Activated T-helper 1 cell treated with anti-CD3 and anti-CD28 coated beads, Interleukin-12 subunit alpha, Interleukin-12 subunit beta, Interleukin-2, Interleukin-4 antibody, amounts not matched to agents 30 ng/mL and 10 ng/mL and 1 ng/mL, durations not matched to agents 14 hours and 24 hours and 36 hours (primary cell): ENCODE results near the gene RAI1. TPM values are rescaled to one million over a fixed set of nuclear protein-coding genes. Genes with fewer than 3 reads are reported as not detected.

ENCODE experiments used
- DNase-seq: peaks from one replicate; pipeline ENCODE4 v3.0.0; 2021; ENCODE audit warnings: low spot score
- H3K27ac Mint-ChIP-seq: one replicate; pipeline ENCODE4 v1.8.0; 2021; ENCODE audit warnings: mild to moderate bottlenecking, mixed read lengths
- H3K27me3 Mint-ChIP-seq: one replicate; pipeline ENCODE4 v1.8.0; 2022; ENCODE audit warnings: mild to moderate bottlenecking, moderate library complexity, mixed read lengths; ENCODE audit not compliant: insufficient read depth
- H3K36me3 Mint-ChIP-seq: one replicate; pipeline ENCODE4 v1.8.0; 2021; ENCODE audit warnings: low read depth, mixed read lengths
- H3K4me1 Mint-ChIP-seq: one replicate; pipeline ENCODE4 v1.8.0; 2021; ENCODE audit warnings: low read depth, mixed read lengths
- H3K4me3 Mint-ChIP-seq: one replicate; pipeline ENCODE4 v1.8.0; 2021; ENCODE audit warnings: mild to moderate bottlenecking, moderate library complexity, mixed read lengths
- H3K9me3 Mint-ChIP-seq: one replicate; pipeline ENCODE4 v1.8.0; 2021; ENCODE audit warnings: mixed read lengths
- intact Hi-C: fragments of 100-400 bp; cut with micrococcal nuclease; formaldehyde crosslinking; loops from one replicate; pipeline ENCODE4 v1.15.1; 2024
- total RNA-seq: library from RNA; stranded (reverse); gene quantifications from 2 replicates; pipeline ENCODE4 v1.2.3, GENCODE V29; 2022

The RAI1 gene
- total RNA-seq, 1 donor from 2014 or later: 31.1 TPM

GRCh38 chr17:17823433-17824118 is 142.3 kb downstream of the RAI1 start:
- Mint-ChIP-seq H3K4me3 (peak overlapping the region; percentile 80), H3K27me3 (no peaks in the 10 kb centered on the region), H3K4me1 (peaks cover 92% of the 10 kb centered on the region), H3K36me3 (peaks cover 27% of the 10 kb centered on the region), H3K9me3 (no peaks in the 10 kb centered on the region), H3K27ac (peak overlapping the region; percentile 91)
- intact Hi-C loops: loop anchor here (1.0 to 5.0 kb wide), 7 partner anchors 13 to 359 kb away; partner anchors contain the start of genes ALKBH5, DRC3, SREBF1 and TOM1L2
- peak; percentile 82 for DNase-seq

GRCh38 chr17:17824119-17824782 is 143.0 kb downstream of the RAI1 start:
- intact Hi-C loops: loop anchor here (1.0 to 5.0 kb wide), 3 partner anchors 42 to 358 kb away; partner anchors contain the start of gene ALKBH5
- DNase-seq: no peak

GRCh38 chr17:17824783-17825614 is 143.7 kb downstream of the RAI1 start:
- Mint-ChIP-seq H3K4me1 (peaks cover 83% of the 10 kb centered on the region), H3K9me3 (no peaks in the 10 kb centered on the region), H3K27ac (peak overlapping the region; percentile 91), H3K4me3 (peak overlapping the region; percentile 80), H3K27me3 (no peaks in the 10 kb centered on the region), H3K36me3 (peaks cover 20% of the 10 kb centered on the region)
- intact Hi-C loops: loop anchor here (1.0 to 5.0 kb wide), 3 partner anchors 43 to 357 kb away; partner anchors contain the start of gene ALKBH5
- no peak for DNase-seq

More at GRCh38 chr17:17824119-17824782, 143.0 kb downstream of the RAI1 start:
- Mint-ChIP-seq H3K9me3 (no peaks in the 10 kb centered on the region), H3K27me3 (no peaks in the 10 kb centered on the region), H3K4me3 (peak overlapping the region; percentile 80), H3K36me3 (peaks cover 24% of the 10 kb centered on the region), H3K27ac (peak overlapping the region; percentile 91), H3K4me1 (peaks cover 87% of the 10 kb centered on the region)

GRCh38 chr17:17826342-17826713 is 145.1 kb downstream of the RAI1 start:
- no peak for DNase-seq
- intact Hi-C loops: no loop called here
- peaks cover 69% of the 10 kb centered on the region for H3K4me1 Mint-ChIP-seq

GRCh38 chr17:17826942-17827785 is 145.9 kb downstream of the RAI1 start:
- H3K27ac Mint-ChIP-seq: peak overlapping the region; percentile 91
- peaks cover 24% of the 10 kb centered on the region for H3K36me3 Mint-ChIP-seq
- intact Hi-C loops: no loop called here

More at GRCh38 chr17:17826342-17826713, 145.1 kb downstream of the RAI1 start:
- peak overlapping the region; percentile 63 for H3K4me3 Mint-ChIP-seq
- H3K36me3 Mint-ChIP-seq: peaks cover 23% of the 10 kb centered on the region
- H3K27ac Mint-ChIP-seq: peak overlapping the region; percentile 91
- H3K9me3 Mint-ChIP-seq: no peaks in the 10 kb centered on the region
- no peaks in the 10 kb centered on the region for H3K27me3 Mint-ChIP-seq

GRCh38 chr17:17827826-17828621 is 146.8 kb downstream of the RAI1 start:
- no peak for DNase-seq
- intact Hi-C loops: no loop called here
- Mint-ChIP-seq H3K27me3 (no peaks in the 10 kb centered on the region), H3K9me3 (no peaks in the 10 kb centered on the region), H3K36me3 (peaks cover 24% of the 10 kb centered on the region), H3K27ac (peak overlapping the region; percentile 76), H3K4me3 (peak overlapping the region; percentile 13), H3K4me1 (peaks cover 59% of the 10 kb centered on the region)

More at GRCh38 chr17:17826942-17827785, 145.9 kb downstream of the RAI1 start:
- H3K4me1 Mint-ChIP-seq: peaks cover 65% of the 10 kb centered on the region
- H3K9me3 Mint-ChIP-seq: no peaks in the 10 kb centered on the region
- H3K4me3 Mint-ChIP-seq: peak overlapping the region; percentile 1
- H3K27me3 Mint-ChIP-seq: no peaks in the 10 kb centered on the region
- DNase-seq: no peak

- H3K4me3 Mint-ChIP-seq: no peak overlapping the region
- no peaks in the 10 kb centered on the region for H3K27me3 Mint-ChIP-seq
- intact Hi-C loops: no loop called here
- no peak overlapping the region for H3K27ac Mint-ChIP-seq
- no peaks in the 10 kb centered on the region for H3K9me3 Mint-ChIP-seq
- peaks cover 41% of the 10 kb centered on the region for H3K36me3 Mint-ChIP-seq
- no peak for DNase-seq
- H3K4me1 Mint-ChIP-seq: peaks cover 62% of the 10 kb centered on the region
Measured at GRCh38 chr17:17830269-17830567, 149.0 kb downstream of the RAI1 start.

GRCh38 chr17:17830740-17831207 is 149.5 kb downstream of the RAI1 start:
- intact Hi-C loops: no loop called here
- Mint-ChIP-seq H3K9me3 (no peaks in the 10 kb centered on the region), H3K27me3 (no peaks in the 10 kb centered on the region), H3K27ac (no peak overlapping the region), H3K4me3 (no peak overlapping the region), H3K36me3 (peaks cover 43% of the 10 kb centered on the region), H3K4me1 (peaks cover 62% of the 10 kb centered on the region)
- DNase-seq: no peak

GRCh38 chr17:17831208-17832031 is 150.2 kb downstream of the RAI1 start:
- peaks cover 43% of the 10 kb centered on the region for H3K36me3 Mint-ChIP-seq
- no peaks in the 10 kb centered on the region for H3K27me3 Mint-ChIP-seq
- DNase-seq: no peak
- H3K4me3 Mint-ChIP-seq: no peak overlapping the region
- peaks cover 59% of the 10 kb centered on the region for H3K4me1 Mint-ChIP-seq
- no peak overlapping the region for H3K27ac Mint-ChIP-seq
- intact Hi-C loops: no loop called here
- H3K9me3 Mint-ChIP-seq: no peaks in the 10 kb centered on the region

GRCh38 chr17:17832032-17832363 is 150.7 kb downstream of the RAI1 start:
- H3K36me3 Mint-ChIP-seq: peaks cover 38% of the 10 kb centered on the region
- H3K4me3 Mint-ChIP-seq: no peak overlapping the region
- H3K27me3 Mint-ChIP-seq: no peaks in the 10 kb centered on the region
- H3K27ac Mint-ChIP-seq: peak overlapping the region; percentile 47
- intact Hi-C loops: no loop called here
- H3K9me3 Mint-ChIP-seq: no peaks in the 10 kb centered on the region
- peaks cover 54% of the 10 kb centered on the region for H3K4me1 Mint-ChIP-seq
- no peak for DNase-seq
